SH-SY5Y (cell line): ENCODE data around the gene GNAT1.

Experiments
- GATA2 ChIP-seq: IDR thresholded peaks from 2 replicates; pipeline ENCODE4 v1.6.1; 2011; ENCODE audit warnings: mild to moderate bottlenecking, low read depth, low read length
- GATA3 ChIP-seq: IDR thresholded peaks from 2 replicates; pipeline ENCODE4 v1.6.1; 2011; ENCODE audit warnings: low read depth, mild to moderate bottlenecking, low read length, moderate library complexity

DNA sequence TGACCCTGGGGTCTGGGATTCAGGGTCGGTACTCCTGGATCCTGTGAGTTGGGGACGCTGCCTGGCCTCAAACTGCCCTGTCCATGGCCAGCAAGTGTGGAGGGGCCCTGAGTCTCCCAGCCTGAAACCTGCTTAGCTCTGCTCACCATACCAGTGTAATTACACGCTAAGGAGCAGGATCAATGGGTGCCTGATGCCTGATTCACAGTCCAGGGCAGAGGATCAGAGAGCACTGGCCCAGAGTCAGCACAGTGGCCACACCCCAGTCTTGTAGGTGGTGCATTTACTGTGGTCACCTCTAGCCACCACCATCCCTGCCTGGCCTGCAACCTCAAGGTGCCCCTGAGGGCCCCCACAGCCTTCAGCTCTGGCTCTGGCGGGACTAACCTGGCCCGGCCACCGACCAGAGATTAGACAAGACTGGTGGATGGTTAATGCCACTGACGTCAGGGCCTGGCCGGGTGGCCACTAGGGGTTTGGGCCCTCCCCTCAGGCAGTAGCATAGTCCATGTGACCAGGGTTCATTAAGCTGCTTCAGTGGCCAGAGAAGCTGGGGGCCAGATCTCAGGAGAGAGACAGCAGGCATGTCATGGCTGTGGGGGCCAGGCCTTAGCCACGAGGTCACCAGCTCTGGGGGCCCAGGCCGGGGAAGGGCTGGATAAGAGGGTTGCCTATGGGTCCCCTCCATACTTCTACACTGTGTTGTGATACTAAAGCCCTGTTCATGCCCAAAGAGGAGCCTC, 10.3 kb downstream of the GNAT1 start:
- TF ChIP-seq GATA2, result no peak
- TF ChIP-seq GATA3, result no peak
